HG02588 (cell line): Measurements from ENCODE around the gene CNIH2.
"Not testable (repeated sequence)": the region's sequence is repeated elsewhere in the genome, so short reads cannot be mapped to it uniquely, and the experiment has no call there.

Source experiments
- ATAC-seq: cut with Tn5 transposase; IDR thresholded peaks from one replicate; pipeline ENCODE4 v1.9.1; 2021; ENCODE audit warnings: mild to moderate bottlenecking, moderate library complexity; ENCODE audit not compliant: unreplicated experiment

Gene CNIH2

DNA sequence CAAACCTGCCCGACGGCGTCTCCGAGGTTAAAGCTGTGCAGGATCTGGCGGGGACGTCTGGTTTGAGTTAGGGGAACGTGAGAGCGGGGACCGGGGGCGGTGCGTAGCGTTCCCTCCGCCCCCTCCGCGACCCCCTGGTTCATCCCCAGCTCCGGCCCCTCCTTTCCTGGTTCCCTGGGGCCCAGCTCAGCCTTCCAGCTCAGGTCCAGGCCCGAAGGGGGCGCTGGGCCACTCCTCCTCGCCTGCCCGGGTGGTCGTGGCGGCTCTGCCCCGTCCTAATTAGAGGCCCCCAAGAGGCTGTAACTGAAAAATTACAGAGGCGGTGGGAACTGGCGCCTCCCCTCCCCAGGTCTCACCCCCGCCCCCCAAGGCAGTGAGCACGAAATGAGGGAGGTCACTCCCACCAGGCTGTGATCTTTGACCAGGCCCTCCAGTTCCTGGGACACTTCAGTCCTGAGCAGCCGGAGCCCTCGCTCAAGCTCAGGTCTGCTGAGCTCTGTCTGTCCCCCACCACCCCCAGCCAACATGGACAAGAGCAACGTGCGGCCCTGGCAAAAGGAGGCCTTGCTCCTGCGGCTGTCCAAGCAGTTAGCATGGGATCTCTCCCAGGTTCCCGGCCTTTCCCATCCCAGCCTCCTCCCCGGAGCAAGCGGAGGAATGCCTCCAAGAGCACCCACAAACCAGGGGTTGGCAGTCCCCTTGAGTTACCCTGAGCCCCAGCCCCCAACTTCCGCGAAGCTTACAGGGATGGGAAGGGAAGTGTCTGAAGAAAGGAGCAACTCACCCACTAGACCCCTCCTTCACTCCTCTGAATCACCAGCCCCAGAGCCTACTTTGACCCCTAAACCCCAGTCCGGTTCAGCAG is 35.6 kb downstream of the CNIH2 start:
- ATAC-seq, result no peak

DNA sequence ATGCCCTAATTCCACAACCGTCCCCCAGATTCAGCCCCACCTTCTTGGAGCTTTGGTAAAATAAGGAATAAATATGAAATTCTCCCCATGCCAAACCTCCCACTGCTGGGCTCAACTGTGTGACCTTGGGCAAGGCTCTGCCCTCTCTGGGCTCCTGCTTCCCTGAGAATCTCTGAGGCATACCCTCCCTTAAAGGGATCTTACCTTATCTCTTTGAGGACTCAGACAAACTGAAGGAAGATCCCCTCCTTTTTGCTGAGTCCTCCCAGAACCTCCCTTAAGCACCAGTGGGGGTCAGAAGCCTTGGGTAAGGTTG is 36.2 kb downstream of the CNIH2 start:
- no peak for ATAC-seq

DNA sequence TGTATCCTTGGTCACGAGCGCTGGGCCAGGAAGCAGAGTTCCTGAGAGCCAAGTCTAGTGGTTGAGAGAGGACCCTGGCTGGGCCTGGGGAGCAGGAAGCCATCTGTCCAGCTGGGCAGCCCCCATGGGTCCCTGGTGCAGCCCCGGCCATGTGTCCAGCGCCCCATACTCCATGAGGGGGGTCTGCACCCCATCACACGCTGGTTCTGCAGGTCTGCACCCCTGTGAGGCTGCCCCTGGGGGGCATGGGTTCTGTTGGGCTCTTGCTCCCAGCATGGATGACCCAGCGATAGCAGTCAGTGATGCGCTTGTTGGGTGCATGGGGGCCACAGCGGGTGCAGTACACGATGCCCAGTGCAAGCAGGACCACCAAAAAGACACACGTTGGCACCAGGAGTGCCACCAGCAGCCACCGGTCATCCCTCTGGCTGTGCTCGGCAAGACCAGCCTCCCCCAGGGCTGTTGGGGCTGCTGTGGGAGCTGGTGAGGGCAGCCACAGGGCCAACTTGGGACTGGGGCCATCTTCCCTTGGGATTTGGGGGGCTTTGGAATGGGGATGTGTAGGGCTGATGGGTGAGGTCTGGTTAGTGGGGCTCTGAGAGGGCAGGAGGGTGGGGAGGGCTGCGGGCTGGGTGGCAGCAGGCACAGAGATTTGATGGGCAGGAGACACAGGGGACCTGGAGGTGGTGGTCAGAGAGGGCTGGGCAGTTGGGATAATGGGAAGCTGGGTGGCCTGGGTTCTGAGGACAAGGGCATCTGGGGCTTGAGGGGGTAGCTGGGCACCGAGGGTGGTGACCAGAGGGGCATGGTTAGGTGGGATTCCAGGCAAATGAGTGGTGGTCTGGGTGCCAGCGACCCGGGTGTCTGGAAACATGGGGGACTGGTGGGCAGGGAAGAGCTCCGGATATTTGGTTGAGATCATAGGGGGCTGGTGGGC is 36.9 kb downstream of the CNIH2 start:
- no peak for ATAC-seq

DNA sequence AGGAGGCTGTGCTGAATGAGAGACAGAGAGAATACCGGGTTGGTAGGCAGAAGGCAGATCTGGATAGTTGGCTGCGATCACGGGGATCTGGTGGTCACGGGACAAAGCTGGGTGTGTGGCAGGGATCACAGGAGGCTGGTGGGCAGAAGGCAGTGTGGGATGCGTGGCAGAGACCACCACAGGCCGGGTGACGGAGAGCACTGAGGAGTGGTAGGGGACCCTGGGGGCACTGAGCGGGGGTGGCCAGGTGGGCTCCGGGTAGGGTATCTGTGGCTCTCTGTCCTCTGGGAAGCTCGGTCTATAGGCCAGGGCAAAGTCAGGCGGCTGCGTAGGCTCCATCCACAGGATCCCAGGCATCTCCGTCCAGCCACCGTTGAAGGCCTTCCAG is 37.5 kb downstream of the CNIH2 start:
- no peak for ATAC-seq

DNA sequence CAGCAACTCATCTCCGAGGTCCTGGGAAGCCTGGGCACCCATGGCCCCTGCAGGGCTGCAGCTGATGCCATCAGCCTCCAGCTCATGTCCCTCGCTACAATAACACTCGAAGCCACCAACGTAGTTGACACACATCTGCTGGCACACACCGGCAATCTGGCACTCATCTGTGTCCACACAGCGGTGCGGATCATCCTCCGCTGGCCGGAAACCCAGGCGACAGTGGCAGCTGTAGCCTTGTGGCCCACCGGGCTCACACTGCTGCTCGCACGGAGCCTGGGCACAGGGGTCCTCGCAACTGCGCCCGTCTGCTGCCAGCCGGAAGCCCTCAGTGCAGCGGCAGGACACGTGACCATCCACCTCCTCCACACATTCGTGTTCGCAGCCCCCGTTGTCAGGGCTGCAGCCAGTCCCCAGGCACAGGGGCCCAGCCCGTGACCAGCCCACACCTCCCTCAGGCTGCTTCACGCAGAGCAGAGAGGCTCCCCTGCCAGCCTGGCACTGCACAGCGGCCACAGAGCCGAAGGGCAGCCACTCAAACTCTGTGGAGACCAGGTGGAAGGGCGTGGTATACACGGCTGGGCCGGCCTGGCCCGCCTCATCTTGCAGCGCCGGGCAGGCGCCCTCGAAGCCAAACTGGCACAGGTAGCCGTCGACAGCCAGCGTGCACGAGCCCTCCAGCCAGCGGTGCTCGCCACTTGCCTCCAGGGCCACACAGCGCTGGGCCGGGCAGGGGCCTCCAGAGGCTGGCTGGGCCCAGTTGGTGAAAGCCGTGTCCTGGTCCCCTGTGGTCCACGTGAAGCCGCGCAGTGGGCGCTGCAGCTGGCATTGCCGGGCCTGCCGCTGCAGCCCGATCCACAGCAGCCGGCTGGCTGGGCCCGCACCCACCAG is 38.2 kb downstream of the CNIH2 start:
- ATAC-seq, result no peak

DNA sequence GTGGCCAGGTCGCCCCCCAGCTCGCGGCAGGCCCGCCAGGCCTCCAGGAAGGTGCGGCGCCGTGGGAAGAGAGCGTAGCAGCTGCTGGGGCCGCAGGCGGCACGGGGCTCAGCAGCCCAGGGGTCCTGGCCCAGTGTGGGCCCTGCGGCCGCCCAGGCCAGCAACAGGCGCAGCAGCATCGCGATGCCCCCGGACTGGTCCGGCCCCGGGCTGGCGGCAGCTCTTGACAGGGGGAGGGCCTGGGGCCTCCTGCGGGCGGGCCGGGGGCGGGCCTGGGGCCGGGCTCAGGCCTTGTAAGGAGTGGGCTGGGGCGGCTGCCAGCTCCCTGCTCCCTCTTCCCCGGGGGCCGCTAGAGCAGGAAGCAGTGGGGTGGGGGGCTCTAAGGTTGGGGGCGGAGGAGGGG is 38.9 kb downstream of the CNIH2 start, which contains the start of gene CD248:
Gene CD248 (minus strand): TSS at position 196 of the 403 bp plus-strand sequence. CDS start 17 bp downstream, at position 179.
- no peak for ATAC-seq

DNA sequence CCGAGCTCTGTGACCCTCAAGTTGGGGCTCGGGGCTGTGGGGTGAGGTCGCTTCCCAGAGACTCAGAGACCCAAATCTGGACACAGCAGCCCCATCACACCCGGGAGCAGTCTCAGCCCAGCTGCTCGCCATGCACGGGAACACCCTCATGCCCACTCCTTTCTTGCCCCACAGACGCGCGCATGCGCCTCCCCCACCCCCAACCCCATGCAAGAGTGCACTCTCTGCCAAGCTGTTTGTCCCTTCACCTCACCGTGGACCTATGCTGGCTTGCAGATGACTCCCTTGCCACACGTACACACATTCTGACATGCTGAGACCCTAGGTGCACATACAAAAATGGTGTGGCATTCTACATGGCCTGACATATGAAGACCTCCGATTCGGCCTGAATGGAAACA is 39.3 kb downstream of the CNIH2 start:
- ATAC-seq, result no peak

DNA sequence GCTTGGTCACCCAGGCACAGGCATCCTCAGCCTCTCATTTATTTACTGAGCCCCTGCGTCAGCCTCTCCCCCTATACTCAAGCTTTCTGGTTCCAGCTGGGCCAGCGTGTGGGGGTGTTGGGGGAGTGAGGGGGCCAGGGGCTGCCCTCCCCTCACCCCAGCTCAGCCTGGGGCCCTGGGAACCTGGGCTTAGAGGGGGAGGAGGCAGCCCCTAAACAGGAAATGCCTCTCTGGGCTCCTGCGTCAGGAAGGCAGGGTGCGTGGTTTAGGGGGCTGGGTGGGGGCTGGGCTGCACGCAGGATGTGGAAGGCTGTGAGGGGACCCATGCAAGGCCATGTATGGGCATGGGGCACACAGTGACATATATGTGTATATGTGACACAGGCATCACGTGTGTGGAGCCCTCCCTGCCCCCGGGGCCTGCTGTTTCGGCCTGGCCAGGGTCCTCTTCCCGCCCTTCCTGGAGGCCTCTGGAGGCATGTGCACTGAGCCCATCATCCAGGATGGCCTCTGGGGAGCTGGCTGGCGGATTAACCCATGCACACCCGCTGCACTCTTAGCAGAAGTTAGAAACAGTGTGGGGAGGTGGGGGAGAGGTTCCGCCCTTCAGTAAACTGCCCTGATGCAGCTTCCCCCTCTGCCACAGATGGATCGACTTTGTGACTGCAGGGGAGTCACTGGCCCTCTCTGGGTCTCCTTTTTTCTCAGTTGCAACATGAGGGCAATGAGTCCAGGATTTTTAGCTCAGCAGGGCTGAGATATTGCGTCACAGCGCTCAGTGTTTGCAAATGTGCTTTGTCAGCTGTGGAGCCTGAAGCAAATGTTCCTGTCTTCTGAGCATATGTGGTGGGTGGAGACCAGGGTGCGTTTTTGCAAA is 40.0 kb downstream of the CNIH2 start:
- ATAC-seq, result no peak

DNA sequence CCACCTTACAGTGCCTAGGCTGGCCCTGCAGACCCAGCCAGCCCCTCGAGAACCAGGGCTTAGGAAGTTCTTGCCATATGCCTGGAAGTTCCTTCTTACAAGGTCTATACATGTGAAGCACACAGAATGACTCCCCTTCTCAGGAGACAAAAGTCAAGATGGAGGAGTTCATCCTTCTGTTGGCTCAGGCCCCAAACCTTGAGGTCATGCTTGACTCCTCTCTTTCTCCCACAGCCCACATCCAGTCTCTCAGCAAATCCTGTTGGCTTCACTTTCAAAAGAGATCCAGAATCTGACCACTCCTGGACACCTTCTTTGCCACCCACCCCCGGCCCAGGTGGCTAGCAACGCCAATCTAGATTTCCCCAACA is 40.6 kb downstream of the CNIH2 start:
- no peak for ATAC-seq

DNA sequence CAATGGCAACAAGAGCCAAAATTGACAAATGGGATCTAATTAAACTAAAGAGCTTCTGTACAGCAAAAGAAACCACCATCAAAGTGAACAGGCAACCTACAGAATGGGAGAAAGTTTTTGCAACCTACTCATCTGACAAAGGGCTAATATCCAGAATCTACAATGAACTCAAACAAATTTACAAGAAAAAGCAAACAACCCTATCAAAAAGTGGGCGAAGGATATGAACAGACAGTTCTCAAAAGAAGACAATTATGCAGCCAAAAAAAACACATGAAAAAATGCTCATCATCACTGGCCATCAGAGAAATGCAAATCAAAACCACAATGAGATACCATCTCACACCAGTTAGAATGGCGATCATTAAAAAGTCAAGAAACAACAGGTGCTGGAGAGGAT is 42.3 kb downstream of the CNIH2 start:
- ATAC-seq, result not testable (repeated sequence)

DNA sequence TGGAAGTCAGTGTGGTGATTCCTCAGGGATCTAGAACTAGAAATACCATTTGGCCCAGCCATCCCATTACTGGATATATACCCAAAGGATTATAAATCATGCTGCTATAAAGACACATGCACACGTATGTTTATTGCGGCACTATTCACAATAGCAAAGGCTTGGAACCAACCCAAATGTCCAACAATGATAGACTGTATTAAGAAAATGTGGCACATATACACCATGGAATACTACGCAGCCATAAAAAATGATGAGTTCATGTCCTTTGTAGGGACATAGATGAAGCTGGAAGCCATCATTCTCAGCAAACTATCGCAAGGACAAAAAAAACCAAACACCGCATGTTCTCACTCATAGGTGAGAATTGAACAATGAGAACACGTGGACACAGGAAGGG is 42.8 kb downstream of the CNIH2 start:
- ATAC-seq, result not testable (repeated sequence)

DNA sequence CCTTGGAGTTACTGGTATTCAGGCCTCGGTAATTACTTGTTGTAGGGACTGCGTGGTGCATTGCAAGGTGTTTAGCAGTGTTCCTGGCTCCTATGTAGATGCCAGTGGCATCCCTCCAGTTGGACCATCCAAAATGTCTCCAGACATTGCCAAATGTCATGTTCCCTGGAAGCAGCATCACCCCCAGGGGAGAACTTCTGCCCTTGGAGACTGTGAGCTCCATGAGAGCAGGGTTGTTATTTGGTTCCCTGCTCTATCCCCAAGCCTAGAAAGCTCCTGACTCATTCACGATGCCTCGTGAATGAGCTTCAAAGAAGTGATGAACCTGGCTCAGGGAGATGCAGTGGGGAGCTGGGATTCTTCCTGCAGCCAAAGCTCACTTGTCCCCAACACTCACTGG is 43.6 kb downstream of the CNIH2 start:
- ATAC-seq, result no peak

DNA sequence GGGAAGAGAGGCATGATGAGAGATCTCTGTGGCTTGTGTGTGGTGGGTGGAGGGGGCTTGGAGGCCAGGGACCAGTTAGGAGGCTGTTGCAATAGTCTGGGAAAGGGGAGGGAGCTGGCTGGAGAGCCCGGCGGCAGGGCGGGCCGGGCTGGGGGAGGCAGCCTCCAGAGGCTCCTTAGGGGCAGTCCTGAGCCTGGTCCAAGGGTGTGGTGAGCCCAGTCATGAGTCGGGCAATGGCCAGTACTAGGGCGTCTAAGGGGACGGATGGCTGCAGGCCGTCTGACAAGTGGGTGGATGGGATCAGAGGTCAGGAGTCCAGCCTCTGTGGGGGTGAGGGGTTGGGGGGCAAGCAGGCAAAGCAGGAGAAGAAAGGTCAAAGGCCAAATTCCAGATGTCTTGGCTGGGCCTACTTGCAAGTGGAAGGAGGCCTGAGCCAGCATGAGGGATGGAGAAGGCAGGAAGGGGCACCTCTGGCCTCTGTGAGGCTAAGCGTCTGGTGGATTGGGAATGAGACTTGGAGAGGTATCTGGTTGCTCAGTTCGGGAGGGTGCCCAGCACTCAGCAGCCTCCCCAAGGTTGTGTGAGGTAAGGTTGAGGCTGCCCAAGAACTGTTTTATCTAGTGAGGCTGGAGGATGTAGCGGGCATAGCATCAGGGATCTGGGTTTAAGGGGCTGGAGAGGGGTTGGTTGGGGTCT is 44.9 kb downstream of the CNIH2 start:
- no peak for ATAC-seq

DNA sequence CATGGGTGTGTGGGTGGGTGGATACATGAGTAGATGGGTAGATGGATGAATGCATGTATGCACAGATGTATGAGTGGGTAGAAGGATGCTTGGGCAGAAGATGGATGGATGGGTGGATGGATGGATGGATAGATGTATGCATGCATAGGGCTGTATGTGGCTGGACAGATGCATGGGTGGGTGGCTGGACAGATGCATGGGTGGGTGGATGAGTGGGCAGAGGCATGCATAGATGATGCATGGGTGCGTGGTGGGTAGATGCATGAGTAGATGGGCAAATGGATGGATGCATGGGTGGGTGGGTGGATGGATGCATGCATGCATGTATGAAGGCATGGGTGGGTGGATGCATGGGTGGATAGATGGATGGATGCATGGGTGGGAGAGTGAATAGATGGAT is 45.7 kb downstream of the CNIH2 start:
- ATAC-seq, result no peak

DNA sequence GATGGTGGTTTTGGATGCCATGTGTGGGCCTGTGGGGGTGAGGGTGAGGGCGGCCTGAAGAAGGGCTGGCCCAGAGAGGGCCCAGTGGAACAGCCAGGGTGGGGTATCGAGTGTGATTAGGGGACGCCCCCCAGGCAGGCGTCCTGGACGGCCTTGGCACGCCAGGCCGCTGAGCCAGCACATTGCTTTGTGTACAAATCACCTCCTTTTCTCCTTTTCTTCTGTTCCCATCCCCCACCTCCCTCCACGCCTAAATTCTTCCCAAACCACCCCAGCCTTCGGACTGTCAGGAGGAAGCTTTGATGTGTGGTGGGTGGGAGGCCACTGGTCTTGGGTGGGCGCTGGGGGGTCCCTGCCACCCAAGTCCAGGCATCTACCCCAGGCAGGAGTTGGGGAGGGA is 46.7 kb downstream of the CNIH2 start:
- ATAC-seq, result no peak

DNA sequence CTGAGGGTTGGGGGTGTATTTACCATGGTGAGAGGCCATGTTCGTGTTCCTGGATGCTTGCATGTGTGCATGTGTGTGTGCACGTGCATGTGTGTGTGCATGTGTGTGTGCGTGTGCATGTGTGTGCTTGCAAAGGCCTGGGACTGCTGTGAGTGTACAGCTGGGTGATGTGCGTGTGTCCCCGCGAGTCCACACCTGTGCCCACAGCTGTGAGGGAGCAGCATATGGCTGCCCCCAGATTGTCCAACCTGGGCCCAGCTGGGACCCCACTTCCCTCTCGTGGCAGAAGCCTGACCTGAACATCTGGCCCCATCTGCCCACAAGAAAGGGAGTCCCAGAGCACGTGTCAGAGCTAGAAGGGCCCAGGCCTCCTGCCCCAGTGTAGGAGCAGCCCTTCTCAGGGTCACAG is 47.3 kb downstream of the CNIH2 start:
- no peak for ATAC-seq

DNA sequence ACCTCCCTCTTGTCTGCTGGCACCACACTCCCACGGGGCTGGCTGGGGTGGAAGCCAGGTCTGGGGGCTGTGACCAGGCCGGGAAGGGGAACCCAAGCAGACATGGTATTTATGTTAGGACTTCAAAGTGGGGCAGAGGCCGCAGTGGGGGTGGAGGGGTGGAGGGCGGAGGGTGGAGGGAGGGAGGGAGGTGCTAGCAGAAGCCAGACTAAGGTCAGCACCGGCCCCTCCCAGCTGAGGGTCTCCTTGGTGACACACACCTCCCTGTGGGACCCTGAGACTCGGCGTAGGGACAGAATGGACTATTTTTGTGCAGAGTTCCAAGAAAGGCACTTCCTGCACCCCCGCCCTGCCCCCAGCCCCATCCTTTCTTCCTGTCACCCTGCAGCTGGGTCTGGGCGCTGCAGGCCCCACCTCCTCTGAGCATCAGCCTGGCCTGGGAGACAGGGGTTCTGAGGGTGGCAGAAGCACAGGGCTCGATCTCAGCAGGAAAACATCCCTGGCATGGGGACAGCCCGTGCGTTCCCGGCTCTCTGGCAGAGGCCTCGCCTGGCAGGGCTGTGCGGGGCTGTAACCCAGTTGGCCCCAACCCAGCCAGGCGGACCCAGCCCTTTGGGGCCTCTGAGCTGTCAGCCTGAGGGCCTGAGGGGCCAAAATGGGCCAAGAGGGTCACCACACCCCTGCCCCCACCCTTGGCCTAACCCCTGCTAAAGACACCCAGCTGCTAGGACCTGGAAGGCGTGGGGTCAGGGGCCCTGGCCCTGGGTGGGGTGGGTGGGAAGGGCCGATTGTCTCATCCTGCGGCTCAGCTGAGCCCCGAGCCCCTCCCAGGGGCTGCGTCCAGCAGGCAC is 48.5 kb downstream of the CNIH2 start:
- no peak for ATAC-seq

DNA sequence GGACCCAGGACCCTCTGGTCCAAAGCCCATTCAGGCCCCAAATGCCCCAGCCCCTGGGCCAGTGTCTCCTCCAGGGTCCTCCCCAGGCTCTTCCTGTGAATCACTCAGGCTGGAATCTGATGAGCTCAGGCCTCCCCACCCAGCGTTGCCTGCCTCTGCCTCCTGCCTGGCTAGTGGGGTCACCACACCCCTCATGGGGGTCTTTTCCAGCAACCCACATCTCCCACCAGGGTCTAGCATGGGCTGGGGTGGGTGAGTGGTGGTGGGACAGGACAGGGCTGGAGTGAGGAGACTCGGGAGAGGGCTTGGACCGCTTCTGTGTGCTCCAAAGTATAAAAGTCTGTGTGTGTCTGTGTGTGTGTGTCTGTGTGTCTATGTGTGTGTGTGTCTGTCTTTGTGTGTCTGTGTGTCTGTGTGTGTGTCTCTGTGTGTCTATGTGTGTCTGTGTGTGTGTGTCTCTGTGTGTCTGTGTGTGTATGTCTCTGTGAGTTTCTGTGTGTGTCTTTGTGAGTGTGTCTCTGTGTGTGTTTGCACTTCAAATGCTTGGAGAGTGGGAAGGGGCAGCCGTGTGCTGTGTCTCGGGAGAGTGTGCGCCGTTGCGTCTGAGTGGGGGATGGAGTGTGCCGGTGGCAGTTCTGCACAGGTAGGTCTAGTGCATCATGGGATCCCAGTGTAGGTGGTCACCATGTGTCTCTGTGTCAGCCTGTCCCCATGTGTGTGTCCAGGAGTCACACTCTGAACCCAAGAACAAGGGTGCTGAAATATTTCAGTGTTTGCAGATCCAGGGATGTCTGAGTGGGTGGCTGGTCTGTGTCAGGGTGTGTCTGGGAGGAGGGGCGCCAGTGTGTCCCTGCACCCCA is 49.4 kb downstream of the CNIH2 start:
- no peak for ATAC-seq
